ENCODE measurements around the gene HIPK1. TPM values are rescaled to one million over a fixed set of nuclear protein-coding genes. Genes with fewer than 3 reads are reported as not detected.
"Not testable (repeated sequence)": the region's sequence is repeated elsewhere in the genome, so short reads cannot be mapped to it uniquely, and the experiment has no call there.

The HIPK1 gene
- polyA plus RNA-seq, 3 donors from 2014 or later = 4.3 to 27.5 (median 12.7) TPM

DNA sequence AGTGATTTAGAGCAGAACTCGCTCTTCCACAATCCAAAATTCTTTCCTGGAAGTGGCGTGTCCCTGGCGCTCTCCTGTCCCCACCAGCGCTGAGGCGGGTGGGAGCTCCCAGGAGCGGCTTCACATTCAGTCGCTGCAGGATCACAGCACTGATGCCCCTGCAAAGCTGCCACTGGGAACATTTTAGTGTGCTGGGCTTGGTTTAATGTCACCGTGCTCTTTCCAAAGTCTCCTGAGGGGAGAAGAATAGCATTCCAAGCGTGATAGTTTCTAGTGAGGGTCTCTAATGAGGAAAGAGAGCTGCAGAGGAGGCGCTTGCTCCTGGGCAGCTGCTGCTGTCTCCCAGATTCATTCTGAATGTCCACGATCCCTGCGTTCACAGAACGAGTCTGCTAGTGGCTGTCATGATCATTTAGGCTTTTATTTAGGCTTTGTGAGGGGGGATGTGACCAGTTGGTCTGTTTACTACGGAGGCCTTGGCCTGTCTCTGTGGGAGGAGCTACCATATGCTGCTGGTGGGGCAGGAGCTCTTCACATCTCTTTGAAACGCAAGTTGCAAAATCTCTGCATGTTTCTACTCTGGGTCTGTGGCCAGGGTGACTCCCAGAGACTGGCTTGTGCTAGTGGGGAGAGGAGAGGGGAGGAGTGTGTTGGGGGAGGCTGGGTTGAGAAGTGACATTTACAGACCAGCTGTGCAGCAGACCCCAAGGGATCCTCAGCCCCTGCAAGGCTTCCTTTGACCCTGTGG, 73.5 kb downstream of the HIPK1 start:
- H3K36me3 Mint-ChIP-seq = peaks cover 0 to 7% (median 6%) of the 10 kb centered on the region in 3 donors
- H3K4me1 Mint-ChIP-seq = no peaks in the 10 kb centered on the region
- no peak overlapping the region for H3K27ac Mint-ChIP-seq

DNA sequence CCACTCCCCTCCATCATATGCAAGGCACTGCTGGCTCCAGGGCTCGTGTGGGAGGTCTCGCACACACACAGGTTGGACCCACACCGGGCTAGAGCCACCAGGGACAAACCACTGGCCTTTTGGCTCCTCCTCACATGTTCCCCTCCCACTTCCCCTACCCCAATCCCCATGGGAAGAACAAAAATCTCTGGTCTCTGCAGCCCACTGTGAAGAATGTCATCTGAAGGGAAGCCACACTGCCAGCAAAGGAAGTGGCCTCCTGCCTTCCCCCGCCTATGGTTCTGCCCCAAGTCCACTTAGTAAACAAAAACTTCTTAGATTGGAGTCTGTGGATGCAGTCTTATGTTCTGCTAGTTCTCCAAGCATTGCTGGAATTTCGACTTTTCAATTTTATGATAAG, 74.3 kb downstream of the HIPK1 start:
- no peaks in the 10 kb centered on the region for H3K9me3 Mint-ChIP-seq
- no peak for DNase-seq
- peaks cover 0 to 7% (median 6%) of the 10 kb centered on the region in 3 donors for H3K36me3 Mint-ChIP-seq
- peaks cover 2 to 4% (median 2%) of the 10 kb centered on the region in 3 donors for H3K27me3 Mint-ChIP-seq (ENCODE audit: low read depth in 3 of 3)
- H3K4me3 Mint-ChIP-seq = no peak overlapping the region
- H3K27ac Mint-ChIP-seq = no peak overlapping the region
- H3K4me1 Mint-ChIP-seq = no peaks in the 10 kb centered on the region

More for the DNA sequence above, 73.5 kb downstream of the HIPK1 start:
- no peak for DNase-seq
- H3K27me3 Mint-ChIP-seq (ENCODE audit: low read depth in 3 of 3) = peaks cover 2 to 4% (median 2%) of the 10 kb centered on the region in 3 donors
- H3K4me3 Mint-ChIP-seq = no peak overlapping the region
- no peaks in the 10 kb centered on the region for H3K9me3 Mint-ChIP-seq

DNA sequence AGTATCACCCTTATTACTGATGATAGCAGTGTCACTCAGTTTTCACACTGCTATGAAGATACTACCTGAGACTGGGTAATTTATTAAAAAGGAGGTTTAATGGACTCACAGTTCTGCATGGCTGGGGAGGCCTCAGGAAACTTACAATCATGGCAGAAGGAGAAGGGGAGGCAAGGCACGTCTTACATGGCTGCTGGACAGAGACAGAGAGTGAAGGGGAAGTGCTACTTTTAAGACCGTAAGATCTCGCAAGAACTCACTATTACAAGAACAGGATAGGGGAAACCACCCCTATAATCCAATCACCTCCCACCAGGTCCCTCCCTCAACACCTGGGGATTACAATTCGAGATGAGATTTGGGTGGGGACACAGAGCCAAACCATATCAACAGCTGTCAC, 77.7 kb downstream of the HIPK1 start:
- H3K36me3 Mint-ChIP-seq; H3K4me3 Mint-ChIP-seq; H3K9me3 Mint-ChIP-seq; H3K27ac Mint-ChIP-seq; H3K27me3 Mint-ChIP-seq (ENCODE audit: low read depth in 3 of 3); DNase-seq: not testable (repeated sequence)
- H3K4me1 Mint-ChIP-seq = peaks cover 10 to 23% of the 10 kb centered on the region in 2 donors

DNA sequence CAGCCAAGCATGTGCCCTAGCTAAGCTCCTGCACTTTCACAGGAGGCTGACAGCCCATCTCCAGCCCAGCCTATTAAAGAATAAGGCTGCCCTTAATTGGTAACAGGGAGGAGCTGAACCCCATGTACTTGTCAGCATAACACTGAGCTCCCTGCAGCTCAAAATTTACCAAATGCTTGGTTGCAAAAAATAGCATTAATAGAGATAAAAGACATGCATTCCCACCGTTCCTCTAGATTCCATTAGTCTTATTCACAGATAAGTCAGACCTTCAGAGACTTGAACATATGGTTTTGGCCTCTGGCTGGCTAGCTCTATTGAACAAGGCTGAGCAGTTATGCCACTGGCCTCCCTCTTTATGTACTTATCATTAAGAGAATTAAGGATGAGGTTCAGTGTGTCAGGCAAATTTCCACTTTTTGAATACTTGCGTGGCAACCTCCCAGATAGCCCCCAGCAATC, 79.4 kb downstream of the HIPK1 start:
- no peak for DNase-seq
- peaks cover 0 to 2% (median 1%) of the 10 kb centered on the region in 3 donors for H3K27me3 Mint-ChIP-seq (ENCODE audit: low read depth in 3 of 3)
- no peak overlapping the region for H3K4me3 Mint-ChIP-seq
- peaks cover 10 to 25% of the 10 kb centered on the region in 2 donors for H3K4me1 Mint-ChIP-seq
- peaks cover 0 to 7% (median 6%) of the 10 kb centered on the region in 3 donors for H3K36me3 Mint-ChIP-seq
- H3K9me3 Mint-ChIP-seq = peaks cover 0 to 2% (median 0%) of the 10 kb centered on the region in 6 donors
- H3K27ac Mint-ChIP-seq = no peak overlapping the region

DNA sequence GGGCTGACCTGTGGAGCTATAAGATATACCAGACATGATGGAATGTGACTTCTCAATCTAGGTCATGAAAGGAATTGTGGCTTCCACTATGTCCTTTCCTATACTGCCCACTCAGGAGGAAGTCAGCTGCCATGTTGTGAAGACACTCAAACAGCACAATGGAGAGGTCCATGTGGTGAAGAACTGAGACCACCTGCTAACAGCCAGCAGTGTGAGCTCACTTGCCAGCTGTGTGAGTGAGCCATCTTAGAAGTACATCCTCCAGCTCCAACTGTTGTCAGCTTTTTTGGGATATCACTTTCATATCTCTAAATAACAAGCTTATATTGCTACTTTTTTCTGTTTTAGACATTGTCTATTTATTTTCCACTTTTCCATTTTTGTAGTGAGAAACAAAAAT, 79.9 kb downstream of the HIPK1 start:
- H3K27ac Mint-ChIP-seq = no peak overlapping the region
- H3K9me3 Mint-ChIP-seq = peaks cover 0 to 2% (median 0%) of the 10 kb centered on the region in 6 donors
- peaks cover 0 to 1% (median 0%) of the 10 kb centered on the region in 3 donors for H3K27me3 Mint-ChIP-seq (ENCODE audit: low read depth in 3 of 3)
- peaks cover 0 to 7% (median 6%) of the 10 kb centered on the region in 3 donors for H3K36me3 Mint-ChIP-seq
- peaks cover 10 to 25% of the 10 kb centered on the region in 2 donors for H3K4me1 Mint-ChIP-seq
- no peak overlapping the region for H3K4me3 Mint-ChIP-seq
- no peak for DNase-seq

DNA sequence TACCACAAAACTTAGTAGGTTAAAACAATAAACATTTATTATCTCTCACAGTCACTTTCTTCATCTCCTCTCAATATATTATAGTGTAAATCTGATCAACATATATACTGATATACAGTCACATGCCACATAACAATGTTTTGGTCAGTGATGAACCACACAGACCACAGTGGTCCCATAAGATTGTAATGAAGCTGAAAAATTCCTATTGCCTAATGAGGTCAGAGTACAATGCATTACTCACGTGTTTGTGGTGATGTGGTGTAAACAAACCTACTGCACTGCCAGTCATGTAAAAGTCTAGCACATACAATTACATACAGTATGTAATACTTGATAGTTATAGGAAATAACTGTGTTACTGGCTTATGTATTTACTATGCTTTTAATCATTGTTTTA, 80.3 kb downstream of the HIPK1 start:
- H3K4me3 Mint-ChIP-seq = no peak overlapping the region
- peaks cover 0 to 2% (median 0%) of the 10 kb centered on the region in 6 donors for H3K9me3 Mint-ChIP-seq
- DNase-seq = no peak
- H3K27me3 Mint-ChIP-seq (ENCODE audit: low read depth in 3 of 3) = peaks cover 0 to 1% (median 0%) of the 10 kb centered on the region in 3 donors
- H3K36me3 Mint-ChIP-seq = peaks cover 0 to 7% (median 6%) of the 10 kb centered on the region in 3 donors
- H3K27ac Mint-ChIP-seq = no peak overlapping the region
- H3K4me1 Mint-ChIP-seq = peaks cover 10 to 25% of the 10 kb centered on the region in 2 donors

DNA sequence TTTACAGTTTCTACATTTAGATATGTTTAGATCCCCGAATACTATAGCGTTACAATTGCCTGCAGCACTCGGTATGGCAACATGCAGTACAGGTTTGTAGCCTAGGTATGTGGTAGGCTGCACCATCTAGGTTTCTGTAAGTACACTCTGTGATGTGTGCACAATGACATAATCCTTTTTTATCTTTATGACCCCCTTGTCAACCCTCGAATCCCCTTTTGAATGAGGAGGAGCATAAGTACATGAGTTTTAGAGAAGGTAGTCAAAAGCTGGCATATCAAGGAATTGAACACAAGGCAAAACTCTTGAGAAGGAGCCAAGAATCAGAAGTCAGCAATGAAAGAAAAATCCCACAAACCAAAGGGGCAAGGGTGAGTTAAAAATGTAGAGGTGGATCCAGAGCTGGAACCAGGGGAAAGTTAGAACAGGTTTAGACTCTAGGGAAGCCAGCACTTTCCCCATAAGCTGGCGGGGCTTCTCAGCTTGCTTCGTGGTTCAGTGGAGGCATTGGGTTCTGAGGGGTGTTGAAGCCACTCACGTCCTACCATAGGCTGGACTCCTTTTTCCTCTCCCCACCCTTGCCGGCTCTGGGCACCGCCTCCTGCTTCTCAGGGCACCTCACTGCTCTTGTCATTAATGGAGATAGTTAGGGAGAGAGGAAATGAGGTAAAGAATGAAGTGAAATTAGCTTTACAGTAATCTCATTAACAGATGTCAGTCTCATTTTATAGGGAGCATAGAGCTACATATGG, 81.5 kb downstream of the HIPK1 start:
- Mint-ChIP-seq H3K9me3 (peaks cover 0 to 2% (median 0%) of the 10 kb centered on the region in 6 donors), H3K4me3 (peak overlapping the region in 1 of 5 donors; percentile 9), H3K27ac (peak overlapping the region in 2 of 6 donors; percentile 32 to 76), H3K36me3 (peaks cover 0 to 6% (median 4%) of the 10 kb centered on the region in 3 donors), H3K27me3 (ENCODE audit: low read depth in 3 of 3) (peaks cover 0 to 2% (median 1%) of the 10 kb centered on the region in 3 donors), H3K4me1 (peaks cover 10 to 25% of the 10 kb centered on the region in 2 donors)
- DNase-seq = peak; percentile 3 to 19 (median 4)

DNA sequence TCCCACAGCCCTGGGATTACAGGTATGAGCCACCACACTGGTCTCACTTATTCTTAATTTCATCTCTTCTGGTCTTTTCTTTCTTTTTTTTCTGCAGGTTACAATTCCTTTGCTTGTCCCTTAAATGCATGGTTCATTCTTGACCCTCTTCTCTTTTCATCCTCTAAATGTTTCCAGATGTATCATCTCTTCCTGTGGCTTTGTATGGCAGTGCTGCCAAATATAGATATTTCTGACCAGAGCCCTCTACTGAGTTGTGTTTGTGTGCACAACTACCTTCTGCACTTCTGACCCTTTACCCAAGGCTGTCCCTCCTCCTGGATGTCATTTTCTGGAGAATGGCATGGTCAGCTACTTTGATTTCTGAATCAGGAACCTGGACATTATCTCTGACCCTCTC, 82.7 kb downstream of the HIPK1 start:
- Mint-ChIP-seq H3K9me3 (peaks cover 0 to 2% (median 0%) of the 10 kb centered on the region in 6 donors), H3K36me3 (peaks cover 0 to 2% (median under 1%) of the 10 kb centered on the region in 3 donors), H3K4me1 (peaks cover 10 to 25% of the 10 kb centered on the region in 2 donors), H3K4me3 (no peak overlapping the region), H3K27me3 (ENCODE audit: low read depth in 3 of 3) (peaks cover 1 to 2% (median 2%) of the 10 kb centered on the region in 3 donors), H3K27ac (no peak overlapping the region)
- DNase-seq = no peak

DNA sequence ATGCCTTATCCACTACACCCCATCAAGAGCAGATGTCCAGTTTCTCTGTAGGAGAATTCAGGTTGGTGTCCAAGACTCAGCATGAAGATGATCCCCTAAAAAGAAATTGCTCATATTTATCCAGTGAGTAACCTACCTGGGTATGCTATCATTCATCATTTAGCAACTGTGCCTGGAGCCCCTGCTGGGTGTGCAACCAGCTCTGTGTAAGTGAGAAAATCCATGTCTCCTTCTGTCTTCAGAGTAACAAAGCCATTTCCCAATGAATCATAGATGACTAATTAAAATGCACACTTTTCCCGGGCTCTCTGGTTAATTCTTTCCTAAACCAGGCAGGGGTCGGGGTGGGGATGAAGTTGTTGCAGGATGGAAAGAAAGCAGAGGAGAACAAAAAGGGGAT, 86.0 kb downstream of the HIPK1 start:
- H3K27ac Mint-ChIP-seq = no peak overlapping the region
- peaks cover 1 to 5% (median 2%) of the 10 kb centered on the region in 3 donors for H3K27me3 Mint-ChIP-seq (ENCODE audit: low read depth in 3 of 3)
- no peak for DNase-seq
- H3K36me3 Mint-ChIP-seq = peaks cover 3 to 6% (median 4%) of the 10 kb centered on the region in 3 donors
- peaks cover 10 to 19% of the 10 kb centered on the region in 2 donors for H3K4me1 Mint-ChIP-seq
- H3K9me3 Mint-ChIP-seq = peaks cover 0 to 3% (median 0%) of the 10 kb centered on the region in 6 donors
- H3K4me3 Mint-ChIP-seq = no peak overlapping the region

DNA sequence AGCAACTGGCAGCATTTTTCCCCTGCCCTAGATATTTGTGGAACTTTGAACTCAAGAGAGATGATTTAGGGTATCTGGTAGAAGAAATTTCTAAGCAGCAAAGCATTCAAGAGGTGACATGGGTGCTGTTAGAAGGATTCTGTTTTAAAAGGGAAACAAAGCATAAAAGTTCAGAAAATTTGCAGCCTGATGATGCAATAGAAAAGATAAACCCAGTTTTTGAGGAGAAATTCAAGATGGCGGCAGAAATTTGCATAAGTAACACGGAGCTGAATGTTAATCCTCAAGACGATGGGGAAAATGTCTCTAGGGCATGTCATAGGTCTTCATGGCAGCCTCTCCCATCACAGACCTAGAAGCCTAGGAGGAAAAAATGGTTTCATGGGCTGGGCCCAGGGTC, 90.6 kb downstream of the HIPK1 start:
- DNase-seq; H3K4me1 Mint-ChIP-seq; H3K36me3 Mint-ChIP-seq; H3K27me3 Mint-ChIP-seq (ENCODE audit: low read depth in 3 of 3); H3K9me3 Mint-ChIP-seq; H3K27ac Mint-ChIP-seq; H3K4me3 Mint-ChIP-seq: not testable (repeated sequence)

DNA sequence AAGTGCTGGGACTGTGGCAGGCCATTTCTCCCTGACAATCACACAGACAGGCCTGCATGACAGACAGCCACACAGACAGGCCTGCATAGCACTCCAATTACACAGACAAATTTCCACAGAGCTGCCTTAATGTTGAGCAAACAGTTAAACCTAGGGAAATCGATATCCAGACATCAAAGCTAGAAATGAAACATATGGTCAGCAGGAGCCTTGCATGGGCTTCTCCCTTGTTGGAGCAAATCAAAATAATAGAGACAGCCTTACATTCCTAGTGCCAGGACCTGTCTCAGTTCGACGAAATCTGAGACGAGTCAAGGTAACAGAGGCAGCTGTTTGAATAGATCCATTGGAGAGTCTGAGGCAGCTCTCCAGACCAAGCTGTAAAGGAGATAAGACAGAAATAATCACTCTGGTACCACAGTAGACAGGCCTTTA, 92.6 kb downstream of the HIPK1 start:
- DNase-seq = no peak
- no peak overlapping the region for H3K4me3 Mint-ChIP-seq
- H3K9me3 Mint-ChIP-seq = peaks cover 0 to 3% (median 0%) of the 10 kb centered on the region in 6 donors
- H3K36me3 Mint-ChIP-seq = peaks cover 3 to 6% (median 4%) of the 10 kb centered on the region in 3 donors
- H3K4me1 Mint-ChIP-seq = no peaks in the 10 kb centered on the region
- H3K27ac Mint-ChIP-seq = no peak overlapping the region
- H3K27me3 Mint-ChIP-seq (ENCODE audit: low read depth in 3 of 3) = peaks cover 0 to 5% (median 2%) of the 10 kb centered on the region in 3 donors

DNA sequence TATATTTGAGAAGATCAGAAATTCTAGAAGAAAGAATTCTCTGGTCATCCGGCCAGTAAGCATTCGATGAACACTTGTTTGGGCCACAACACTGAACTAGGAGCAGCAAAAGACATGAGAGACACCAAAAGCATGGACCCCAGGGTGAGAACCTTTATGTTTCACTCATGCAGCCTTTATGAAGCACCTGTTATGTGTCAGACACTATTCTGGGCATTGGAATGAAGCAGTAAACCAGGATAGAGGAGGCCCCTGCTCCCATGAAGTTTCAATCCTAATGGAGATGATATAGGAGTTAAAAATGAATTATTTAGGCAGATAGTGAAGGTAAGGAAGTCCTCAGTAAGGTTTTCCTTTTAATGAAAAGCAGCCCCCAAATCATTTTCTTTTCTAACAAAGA, 93.8 kb downstream of the HIPK1 start:
- no peaks in the 10 kb centered on the region for H3K4me1 Mint-ChIP-seq
- no peak for DNase-seq
- peaks cover 0 to 10% (median 3%) of the 10 kb centered on the region in 3 donors for H3K36me3 Mint-ChIP-seq
- no peak overlapping the region for H3K27ac Mint-ChIP-seq
- no peak overlapping the region for H3K4me3 Mint-ChIP-seq
- H3K9me3 Mint-ChIP-seq = peaks cover 0 to 3% (median 0%) of the 10 kb centered on the region in 6 donors
- H3K27me3 Mint-ChIP-seq (ENCODE audit: low read depth in 3 of 3) = peaks cover 0 to 5% (median 2%) of the 10 kb centered on the region in 3 donors

DNA sequence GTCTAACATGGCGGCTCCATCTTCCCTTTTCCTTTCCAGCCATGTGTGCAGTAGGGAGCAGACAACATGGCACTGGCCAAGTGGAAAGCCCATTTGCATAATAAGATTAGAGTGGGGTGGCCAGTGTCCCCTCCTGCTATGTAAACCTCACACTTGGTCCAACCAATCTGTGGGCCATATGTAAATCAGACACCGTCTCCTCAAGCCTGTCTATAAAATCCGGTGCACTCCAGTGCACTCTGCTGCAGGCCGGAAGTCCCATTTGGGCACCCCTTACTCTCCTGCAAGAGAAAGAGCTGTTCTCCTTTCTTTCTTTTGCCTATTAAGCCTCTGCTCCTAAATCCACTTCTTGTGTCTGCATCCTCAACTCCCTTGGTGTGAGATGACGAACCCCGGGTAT, 94.3 kb downstream of the HIPK1 start:
- Mint-ChIP-seq H3K27ac (no peak overlapping the region), H3K4me1 (no peaks in the 10 kb centered on the region), H3K9me3 (peaks cover 0 to 3% (median 0%) of the 10 kb centered on the region in 6 donors), H3K36me3 (peaks cover 0 to 10% (median 3%) of the 10 kb centered on the region in 3 donors), H3K27me3 (ENCODE audit: low read depth in 3 of 3) (peaks cover 0 to 5% (median 2%) of the 10 kb centered on the region in 3 donors), H3K4me3 (no peak overlapping the region)
- no peak for DNase-seq

DNA sequence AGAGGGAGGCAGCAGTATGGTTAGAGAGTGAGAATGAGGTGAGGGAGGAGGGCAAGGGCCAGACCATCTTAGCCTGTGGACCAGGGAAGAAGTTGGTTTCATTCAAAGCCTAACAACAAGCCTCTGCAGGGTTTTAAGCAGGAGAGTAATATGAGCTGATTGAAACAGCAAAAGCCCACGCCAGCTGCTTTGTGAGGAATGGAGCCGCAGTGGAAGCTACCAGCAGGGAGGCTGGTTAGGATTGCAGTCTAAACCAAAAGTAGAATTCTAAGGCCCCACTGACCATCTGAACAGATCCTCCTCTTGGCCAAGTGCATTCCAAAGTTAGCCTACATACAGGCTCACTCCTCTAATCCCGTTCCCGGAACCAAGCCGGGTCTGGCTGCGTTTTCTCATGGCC, 94.9 kb downstream of the HIPK1 start:
- Mint-ChIP-seq H3K4me1 (no peaks in the 10 kb centered on the region), H3K4me3 (no peak overlapping the region), H3K27me3 (ENCODE audit: low read depth in 3 of 3) (peaks cover 0 to 5% (median 2%) of the 10 kb centered on the region in 3 donors), H3K27ac (no peak overlapping the region), H3K9me3 (peaks cover 0 to 3% (median 0%) of the 10 kb centered on the region in 6 donors), H3K36me3 (peaks cover 0 to 10% (median 3%) of the 10 kb centered on the region in 3 donors)
- no peak for DNase-seq
